ENCODE data around the gene GULP1.
"Not testable (repeated sequence)": the region's sequence is repeated elsewhere in the genome, so short reads cannot be mapped to it uniquely, and the experiment has no call there.

Gene GULP1

DNA sequence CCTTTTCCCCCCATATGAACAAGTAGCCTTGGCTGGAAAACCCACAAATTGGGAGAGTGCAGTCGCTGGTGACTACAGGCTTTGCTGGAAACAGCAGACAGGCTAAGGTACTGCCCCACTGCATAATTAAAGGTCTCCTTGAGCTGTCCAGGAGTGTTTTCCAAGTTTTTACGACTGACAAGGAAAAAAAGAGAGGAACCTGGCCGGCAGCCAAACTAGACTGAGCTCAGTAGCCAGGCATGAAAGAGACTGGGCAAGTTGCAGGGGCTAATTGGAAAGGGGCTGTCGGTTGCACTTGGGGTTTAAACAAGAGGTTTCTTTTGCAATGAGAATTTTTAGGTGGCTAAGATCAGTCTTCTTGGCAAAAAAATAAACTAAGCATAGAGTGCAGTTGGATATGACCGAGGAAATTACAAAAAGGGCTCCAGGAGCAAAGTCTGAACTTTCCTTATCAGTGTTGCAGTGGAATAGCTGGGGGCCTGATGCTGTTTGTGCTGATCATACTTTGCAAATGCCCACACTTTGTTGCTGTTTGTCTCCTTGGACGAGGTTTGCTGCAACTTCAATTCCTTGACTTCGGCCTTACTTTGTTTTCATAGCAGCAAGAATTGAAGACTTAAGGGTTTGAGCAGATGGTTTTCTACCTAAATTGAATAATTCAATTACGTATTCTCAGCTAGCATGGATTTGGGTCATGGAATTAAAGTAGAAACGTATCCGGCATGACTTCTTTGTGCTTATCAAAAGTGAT lies 2.1 kb downstream of the GULP1 start:
- no peak for DNase-seq

DNA sequence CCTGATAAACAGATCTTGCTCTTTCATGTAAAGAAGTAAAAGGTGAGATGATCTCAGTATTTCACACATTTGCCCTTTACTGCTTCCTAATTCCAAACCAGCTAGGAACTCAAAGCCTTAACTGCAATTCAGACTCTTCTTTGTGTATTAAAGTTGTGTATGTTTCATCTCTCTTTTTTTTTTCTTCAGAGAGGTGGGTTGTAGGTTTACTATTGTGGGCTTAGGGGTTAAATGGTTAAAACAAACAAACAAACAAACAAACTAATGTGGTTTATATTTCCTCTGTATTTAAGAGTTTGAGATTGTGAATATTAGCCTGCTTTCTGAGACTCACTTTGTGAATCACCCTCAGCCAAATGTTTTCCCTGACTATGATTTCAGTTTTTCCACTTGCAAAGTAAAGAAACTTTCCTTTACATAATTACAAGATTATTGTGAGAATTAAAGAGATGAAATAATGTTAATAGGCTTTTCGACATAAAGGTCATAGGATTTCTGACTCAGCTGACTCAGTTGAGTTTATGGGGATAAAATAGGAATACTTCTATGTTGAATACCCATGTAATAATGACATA lies 2.8 kb downstream of the GULP1 start:
- no peak for DNase-seq

DNA sequence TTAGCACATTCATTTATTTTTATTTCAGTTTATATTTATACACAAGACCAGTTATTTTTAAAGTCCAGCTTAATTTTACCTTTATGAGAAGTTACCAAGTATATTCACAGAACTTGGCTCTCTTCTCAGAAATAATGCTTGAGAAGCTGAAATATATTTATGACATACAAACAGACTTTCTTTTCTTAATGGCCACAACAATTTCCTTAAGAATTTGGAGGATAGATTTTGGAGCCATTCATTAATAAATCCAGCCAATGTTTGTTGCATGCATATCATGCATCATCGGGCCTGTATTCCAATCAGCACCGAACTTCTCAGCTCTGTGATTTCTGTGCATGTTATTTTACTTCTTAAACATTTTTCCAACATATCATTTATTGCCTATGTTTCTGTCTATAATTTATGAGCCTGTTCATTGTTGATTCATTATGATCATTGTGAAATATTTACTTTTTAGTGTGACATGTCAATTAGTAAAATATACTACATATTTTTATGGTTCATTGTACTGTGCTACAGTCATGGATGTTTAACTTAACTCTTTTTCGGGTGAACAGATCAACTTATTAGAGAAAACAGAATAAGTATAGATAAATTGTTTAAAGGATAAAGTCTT lies 3.5 kb downstream of the GULP1 start:
- DNase-seq: no peak

DNA sequence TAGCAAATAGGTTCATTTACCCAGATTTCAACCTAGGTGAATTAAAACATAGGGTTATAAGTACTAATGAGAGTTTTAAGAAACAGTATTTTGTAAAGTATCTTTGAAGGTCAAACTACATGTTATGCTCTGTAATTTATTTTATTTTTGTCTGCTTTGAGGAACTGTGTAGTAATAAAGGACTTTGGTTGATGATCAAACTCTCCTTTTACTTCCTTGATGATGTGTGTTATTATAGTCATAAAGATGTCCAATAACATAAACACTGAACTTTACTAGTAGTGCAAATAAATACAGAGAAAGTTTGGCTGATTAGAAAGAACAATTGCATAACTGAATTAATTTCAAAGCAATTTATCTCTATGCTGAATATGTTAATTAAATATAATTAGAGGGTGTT lies 6.3 kb downstream of the GULP1 start:
- DNase-seq: no peak

DNA sequence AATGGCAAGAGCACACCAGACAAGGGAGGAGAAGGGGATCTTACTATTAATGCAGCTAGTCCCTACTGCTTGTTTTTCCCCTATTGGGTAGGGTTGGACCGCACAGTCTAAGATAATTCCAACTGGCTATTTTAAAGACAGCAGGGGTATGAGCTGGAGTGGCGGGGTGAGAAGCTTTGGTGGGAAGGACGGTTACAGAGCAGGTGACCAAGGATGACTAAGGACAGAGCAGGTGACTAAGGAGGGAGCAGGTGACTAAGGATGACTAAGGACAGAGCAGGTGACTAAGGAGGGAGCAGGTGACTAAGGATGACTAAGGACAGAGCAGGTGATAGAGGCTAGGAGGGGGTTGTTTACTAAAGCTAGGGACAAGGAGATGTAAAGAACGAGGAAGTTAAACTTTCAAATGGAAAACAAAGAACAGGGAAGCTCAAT lies 7.3 kb downstream of the GULP1 start:
- DNase-seq: not testable (repeated sequence)

DNA sequence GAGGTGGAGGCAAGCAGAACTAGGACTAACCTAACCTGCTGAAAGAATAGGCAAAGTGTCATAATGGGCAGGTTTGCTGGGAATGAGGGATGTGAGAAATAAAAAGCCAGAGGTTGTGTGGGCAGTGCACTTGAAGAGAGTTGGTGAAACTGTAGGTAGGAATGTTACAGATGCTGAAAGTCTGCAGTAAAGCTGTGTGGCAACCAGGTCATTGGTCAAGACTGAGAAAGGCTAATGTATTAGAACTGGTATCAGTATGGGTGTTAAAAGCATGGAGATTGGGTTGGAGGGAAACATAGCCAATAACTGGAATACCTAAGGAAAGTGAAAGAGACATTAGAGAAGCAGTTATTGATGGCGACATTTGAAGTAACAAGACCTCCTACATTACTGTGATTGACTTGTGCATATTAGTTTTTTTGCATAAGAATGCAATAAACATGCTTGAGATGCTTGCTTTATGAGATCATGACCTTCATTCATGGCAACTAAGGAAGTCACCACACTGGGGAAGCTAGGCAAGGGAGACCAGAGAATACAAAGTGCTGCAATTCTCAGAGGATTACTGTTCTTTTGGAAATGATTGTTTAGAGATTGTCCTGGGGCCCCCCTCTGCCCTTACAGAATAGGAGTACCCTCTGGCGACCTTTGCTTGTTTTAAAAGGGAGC lies 11.8 kb downstream of the GULP1 start:
- DNase-seq: no peak

DNA sequence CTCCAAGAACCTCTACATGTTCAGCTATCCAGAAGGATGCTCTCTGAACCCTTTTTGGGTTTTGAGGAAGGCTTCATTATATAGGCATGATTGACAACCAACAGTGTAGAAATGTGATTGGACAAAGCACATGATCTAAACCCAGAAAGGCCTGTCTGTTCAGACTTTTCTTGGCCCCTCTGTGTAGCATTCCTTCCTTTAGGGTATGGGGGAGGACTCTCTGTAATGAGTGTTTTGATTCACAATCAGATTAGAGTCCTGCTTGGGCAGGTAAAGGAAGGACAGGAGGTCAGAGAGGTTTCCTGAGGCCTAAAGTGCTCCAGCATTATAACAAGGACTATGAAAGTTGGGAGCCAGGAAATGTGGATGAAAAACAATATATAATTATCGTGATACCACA lies 13.6 kb downstream of the GULP1 start:
- DNase-seq: no peak

DNA sequence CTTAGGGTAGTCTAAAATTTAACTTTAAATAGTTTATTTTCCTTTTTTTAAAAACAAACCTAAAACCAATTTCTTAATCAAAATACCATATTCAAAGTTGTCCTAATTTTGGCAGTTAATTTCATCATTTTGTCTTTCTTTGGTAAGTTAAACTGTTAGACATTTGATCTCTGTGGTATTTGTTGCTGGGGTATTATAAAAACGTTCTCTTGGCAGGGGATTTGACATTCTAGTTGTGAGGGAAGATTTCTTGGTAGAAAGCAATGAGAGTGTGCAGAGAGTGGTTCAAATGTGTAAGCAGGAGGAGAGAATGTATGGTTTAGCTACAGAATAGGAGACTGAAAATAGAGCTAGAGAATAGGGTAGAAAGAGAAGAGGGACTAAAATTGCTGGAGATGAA lies 14.6 kb downstream of the GULP1 start:
- no peak for DNase-seq

DNA sequence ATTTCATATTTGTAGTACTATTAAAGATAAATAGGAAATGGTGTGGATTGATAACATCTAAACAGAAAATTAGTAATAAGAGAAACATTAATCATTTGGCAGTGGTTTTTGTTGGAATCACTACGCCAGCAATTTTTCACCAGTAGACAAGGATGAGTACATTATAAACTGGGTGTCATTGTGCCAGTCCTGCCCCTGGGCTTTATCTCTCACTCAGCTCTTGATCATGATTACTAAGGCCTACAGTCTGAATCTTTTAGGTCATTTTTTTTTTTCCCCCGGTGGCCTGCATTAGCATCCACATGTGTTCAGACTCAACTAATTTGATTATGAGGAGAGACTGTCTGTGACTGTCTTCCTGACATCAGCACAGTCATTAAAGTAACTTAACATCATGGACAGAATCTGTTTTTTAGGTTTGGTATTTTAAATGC lies 16.2 kb downstream of the GULP1 start:
- no peak for DNase-seq

DNA sequence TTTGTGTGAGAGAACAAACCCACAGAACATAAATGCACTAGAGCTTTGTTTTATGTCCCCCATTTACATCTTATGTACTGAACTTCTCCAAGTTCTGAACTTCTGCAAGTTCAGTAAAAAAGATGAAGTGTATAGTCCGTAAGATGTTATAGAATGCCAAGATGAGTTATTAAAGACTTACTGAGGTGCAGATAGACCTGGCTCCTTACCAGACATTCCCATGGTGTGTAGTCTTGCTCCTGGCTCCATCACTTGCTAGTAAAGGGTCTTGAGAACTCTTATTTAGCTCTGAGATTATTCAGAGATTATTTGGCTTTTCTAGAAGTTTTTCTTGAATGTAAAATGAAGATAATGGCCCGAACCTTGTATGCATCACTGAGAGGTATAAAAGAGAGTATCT lies 16.8 kb downstream of the GULP1 start:
- DNase-seq: no peak

DNA sequence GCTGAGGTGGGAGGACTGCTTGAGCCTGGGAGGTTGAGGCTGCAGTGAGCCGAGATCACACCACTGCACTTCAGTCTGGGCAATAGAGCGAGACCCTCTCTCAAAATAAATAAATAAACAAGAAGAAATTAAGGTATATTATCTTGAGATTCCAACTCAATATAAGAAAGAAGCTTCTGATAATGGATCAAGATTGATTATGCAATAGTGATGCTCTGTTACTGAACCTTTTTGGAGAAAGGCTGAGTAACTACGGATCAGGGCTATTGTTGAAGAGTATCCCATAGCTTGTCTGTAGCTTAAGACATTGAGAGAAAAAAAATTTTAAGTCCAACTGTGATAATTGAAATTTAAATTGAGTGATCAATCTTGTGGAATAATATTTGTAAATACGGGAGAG lies 17.7 kb downstream of the GULP1 start:
- DNase-seq: no peak

DNA sequence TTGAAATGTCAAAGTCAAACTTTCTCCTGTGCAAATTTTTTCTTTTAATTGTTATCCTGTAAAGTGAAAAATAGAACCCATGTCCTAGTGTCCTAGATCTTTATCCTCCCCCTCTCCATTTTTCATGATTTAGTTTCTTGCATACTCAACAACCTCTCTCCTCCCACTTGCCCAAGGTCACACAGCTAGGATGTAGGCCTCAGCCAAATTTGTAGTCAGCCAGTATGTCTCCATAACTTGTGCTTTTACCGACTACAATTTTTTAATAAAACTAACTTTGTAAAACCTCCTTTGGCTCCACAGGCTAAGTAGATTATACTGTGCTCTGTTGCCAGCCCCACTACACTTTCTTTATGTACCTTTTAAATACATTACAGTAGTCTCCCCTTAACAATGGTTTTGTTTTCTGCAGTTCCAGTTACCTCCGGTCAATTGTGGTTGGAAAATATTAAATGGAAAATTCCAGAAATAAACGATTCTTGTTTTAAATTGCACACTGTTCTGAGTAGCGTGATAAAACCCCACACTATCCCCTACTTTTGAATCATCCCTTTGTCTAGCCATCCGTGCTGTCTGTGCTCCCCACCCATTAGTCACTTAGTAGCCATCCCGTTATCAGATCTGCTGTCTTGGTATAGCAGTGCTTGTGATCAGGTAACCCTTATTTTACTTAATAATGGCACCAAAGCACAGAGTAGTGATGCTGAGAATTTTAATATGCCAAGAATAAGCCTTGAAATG lies 22.8 kb downstream of the GULP1 start:
- DNase-seq: no peak

DNA sequence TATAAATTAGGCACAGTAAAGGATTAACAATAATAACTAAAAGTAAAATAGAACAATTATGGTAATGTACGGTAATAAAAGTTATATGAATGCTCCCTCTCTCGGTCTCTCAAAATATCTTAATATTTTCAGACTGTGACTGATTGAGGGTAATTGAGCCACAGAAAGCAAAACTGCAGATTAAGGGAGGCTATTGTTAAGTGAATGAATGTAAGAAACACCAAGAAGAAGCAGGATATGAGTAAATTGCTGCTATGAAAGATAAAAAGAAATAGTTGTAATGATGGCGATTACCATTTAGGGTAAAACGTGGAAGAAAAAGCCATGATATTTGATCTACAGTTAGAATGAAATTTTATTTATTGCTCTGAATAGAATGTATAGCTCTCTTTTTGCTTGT lies 24.1 kb downstream of the GULP1 start:
- no peak for DNase-seq

DNA sequence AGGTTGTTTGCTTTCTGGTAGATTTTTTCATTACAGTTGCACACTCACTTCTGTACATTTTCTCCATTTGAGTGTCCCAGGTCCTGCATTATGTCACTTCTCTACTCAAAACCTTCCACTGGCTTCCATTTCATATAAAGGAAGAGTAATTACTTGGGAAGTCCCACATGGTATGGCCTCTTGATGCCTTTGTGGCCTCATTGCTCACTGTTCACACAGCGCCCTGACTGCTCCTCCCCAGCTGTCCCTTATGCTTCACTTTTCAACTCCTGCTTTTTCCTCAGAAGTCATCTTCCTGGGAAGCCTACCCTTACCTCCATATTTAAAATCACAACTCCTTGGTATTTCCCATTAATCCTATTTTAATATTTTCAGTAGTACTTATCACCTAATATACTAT lies 24.7 kb downstream of the GULP1 start:
- no peak for DNase-seq

DNA sequence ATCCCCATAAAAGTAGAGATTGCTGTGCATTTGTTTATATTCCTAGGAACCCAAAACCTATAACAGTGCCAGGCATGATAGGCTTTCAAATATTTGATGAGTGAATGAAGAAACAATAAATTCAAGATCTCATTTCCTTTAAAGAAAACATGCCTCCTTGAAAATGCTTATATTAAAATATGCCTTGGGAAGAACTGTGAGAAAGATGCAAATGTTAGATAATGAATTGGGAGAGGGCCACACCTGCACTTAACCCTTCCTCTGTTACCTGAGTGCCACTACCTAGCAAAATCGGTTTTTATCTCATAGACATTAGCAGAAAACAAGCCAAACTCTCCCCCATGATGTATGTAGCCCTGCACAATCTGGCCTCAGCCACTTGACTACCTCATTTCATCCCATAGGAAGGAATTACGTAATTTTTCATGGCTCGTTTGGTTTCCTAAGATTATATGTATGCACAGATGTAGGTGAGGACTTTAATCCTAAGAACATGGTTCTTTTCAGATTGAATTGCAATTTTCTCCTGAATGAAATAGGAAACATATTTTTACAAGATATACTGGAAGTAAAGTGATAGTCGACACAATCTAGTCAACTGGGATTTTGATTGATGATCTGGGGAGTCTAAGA lies 25.2 kb downstream of the GULP1 start:
- DNase-seq: no peak

DNA sequence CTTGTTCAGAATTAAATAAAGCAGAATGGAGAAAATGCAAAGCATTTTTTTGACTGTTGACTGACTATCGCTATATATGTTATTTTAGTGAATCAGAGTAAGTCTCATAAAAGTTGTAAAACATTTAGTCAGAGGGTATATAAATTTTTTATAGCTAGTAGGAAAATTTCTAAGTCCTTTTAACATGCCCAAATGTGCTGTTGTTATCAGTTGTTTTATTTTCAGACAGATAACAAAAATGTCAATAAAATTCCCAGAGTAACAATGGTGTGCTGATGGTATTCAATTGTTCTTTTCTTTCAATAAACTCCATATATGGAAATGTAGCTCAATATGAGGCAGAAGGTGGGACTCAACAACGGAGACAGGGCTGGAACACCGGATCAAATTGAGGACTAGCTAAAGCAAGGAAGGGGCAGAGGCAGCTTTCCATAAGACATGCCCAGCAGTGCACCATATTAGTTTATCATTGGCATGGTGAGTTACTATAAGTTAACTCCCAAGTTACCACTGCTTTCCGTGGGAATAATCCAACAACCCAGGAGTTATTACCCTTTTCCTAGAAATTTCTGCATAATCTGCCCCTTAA lies 26.6 kb downstream of the GULP1 start:
- no peak for DNase-seq

DNA sequence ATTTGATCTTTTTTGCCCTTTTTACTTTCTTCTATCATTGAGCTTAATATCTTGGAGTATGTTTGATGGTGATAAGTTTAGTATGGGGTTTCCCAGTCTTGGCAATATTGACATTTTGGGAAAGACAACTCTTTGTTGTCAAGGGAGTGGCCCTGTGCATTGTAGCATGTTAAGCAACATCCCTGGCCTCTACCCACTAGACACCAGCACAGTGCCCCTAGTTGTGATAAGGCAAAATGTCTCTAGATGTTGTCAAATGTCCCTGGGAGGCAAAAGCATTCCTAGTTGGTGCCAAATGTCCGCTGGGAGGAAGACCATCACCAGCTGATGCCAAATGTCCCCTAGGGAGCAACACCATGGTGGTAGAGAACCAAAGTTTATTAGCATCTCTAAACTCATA lies 28.2 kb downstream of the GULP1 start:
- DNase-seq: no peak

DNA sequence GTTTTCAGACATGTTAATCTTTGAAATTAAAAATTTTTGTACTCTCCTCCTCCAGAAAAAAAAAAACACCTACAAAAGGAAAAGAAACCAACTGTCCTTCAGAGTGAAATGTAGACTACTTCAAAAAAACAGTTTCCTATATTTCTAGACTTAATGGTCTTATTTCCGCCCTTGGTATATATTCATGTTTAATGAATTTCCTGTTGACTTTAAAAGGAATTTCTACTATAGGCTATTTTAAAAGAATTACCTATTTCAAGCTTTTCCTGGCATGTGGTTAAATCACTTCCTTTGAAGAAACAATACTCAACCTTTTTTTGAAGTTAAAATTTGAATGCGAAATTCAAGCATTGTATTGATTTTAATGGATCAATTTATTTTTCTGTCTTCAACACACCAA lies 29.2 kb downstream of the GULP1 start:
- DNase-seq: no peak

DNA sequence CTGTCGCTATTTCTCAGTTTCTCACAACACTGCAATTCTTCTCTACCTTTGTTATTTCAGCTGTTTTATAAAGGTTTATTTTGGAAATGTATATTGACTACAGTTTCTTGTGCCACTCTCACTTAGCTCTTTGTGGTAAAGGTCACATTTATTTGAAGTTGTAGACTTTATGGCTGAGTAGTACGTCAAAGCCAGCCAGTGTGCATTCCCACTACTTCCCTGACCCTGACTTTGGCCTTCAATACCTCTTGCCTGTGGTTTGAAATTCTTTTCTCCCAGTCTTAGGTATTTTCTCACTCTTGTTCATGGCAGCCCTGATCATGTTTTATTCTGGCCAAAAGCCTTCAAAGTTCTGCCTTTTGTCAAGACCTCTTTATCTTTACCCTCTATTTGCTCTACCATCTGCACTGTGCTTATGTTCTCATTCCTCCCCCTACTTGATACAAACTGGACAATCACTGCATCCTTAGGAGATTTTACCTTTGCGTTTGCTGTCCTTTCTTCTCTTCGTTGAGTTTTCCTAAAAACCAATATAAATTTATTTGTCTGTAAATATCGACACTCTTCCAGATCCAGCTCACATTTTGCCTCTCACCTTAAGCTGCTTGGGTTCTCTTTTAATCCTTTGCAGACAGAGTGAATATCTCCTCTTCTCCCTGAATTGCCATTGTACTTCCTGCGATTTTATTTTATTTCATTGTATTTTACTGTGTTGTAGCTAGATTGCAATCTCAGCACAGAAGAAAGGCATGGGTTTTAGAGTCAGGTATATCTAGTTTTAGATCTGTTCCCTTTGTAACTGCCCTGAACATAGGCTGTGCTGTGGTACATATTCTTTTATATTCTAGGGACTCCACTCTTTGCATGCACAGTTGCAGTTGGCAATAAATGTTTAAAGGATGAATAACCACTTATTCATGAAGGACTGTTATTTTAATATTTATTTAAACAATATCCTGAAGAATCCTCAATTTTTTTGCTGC lies 31.2 kb downstream of the GULP1 start:
- no peak for DNase-seq

DNA sequence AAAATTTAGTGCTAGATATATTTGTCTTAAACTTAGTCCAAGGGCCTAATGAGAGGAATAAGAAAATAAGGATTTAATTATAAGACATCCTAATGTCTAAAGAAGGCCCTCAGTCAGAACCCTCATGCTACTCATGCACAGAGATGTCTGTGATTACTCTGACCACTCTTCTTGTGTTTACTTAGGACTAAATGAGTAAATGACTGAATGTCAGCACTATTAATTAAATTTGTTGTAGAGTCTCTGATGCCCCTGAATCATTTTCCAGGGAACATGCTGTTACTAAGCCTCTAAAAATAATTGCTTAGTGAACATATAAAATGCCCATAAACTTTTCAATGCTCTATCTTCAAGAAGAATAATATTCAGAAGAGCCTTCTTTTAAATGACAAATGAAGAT lies 32.4 kb downstream of the GULP1 start:
- no peak for DNase-seq

DNA sequence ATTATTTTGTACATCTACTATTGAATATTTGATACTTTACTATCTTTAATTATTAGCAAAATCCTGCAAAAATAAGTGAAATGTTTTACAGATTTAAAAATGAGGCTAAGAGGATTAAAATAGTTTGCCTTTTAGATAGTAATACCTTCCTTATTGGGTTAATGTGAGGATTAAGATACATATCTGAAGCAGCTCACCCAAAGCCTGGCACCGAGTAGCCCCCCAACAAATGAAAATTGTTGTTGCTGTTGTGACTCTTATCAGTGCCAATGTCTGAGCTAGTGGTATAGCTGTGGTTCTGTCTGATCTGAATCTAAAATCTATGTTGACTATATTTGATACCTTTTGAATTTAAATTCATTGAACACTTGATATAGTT lies 34.6 kb downstream of the GULP1 start:
- DNase-seq: no peak
